H1 (cell line): ENCODE results near the gene DNMT3B. TPM values are rescaled to one million over a fixed set of nuclear protein-coding genes. Genes with fewer than 3 reads are reported as not detected.

Source experiments
- CTCF ChIA-PET: fragments of 300-600 bp; sonication (Branson Sonifier 250); formaldehyde crosslinking; loops from one replicate; lab custom pipeline; 2021; ENCODE audit not compliant: partially characterized antibody; lab: Charles Lee
- POLR2A ChIA-PET: fragments of 300-600 bp; sonication (Branson Sonifier 250); formaldehyde crosslinking; loops from one replicate; lab custom pipeline; 2021; ENCODE audit warnings: inconsistent platforms; ENCODE audit not compliant: partially characterized antibody; lab: Charles Lee
- DNase-seq, 2 experiments: peaks; one replicate each; pipeline versions ENCODE4 v3.0.0 to v3.0.0-alpha.2; 2010 to 2022; ENCODE audit warnings: low spot score in 2 of 2, low read depth in 1 of 2, mixed read lengths in 1 of 2
- FAIRE-seq: peaks from 2 replicates; lab custom pipeline; 2011; peaks lifted over from hg19 to GRCh38; lab: Jason Lieb, UNC
- H2AFZ ChIP-seq: 2 replicates; pipeline ENCODE4 v1.8.1; 2012; ENCODE audit warnings: low read length, inconsistent platforms
- H2AK5ac ChIP-seq: 2 replicates; pipeline ENCODE4 v1.6.1; 2013; ENCODE audit warnings: low read depth, low read length
- H2BK120ac ChIP-seq: replicated peaks from 2 replicates; pipeline ENCODE3; 2013; ENCODE audit warnings: low read depth, low read length, inconsistent platforms
- H2BK12ac ChIP-seq: 2 replicates; pipeline ENCODE4 v1.6.1; 2013; ENCODE audit warnings: low read depth, low read length
- H2BK15ac ChIP-seq: 2 replicates; pipeline ENCODE4 v1.6.1; 2013; ENCODE audit warnings: low read length
- H2BK20ac ChIP-seq: 2 replicates; pipeline ENCODE4 v1.6.1; 2013; ENCODE audit warnings: low read length
- H2BK5ac ChIP-seq: 2 replicates; pipeline ENCODE4 v1.6.1; 2013; ENCODE audit warnings: low read depth, low read length
- H3K14ac ChIP-seq: 2 replicates; pipeline ENCODE4 v1.6.1; 2013; ENCODE audit warnings: inconsistent platforms; ENCODE audit not compliant: insufficient read length
- H3K18ac ChIP-seq: 2 replicates; pipeline ENCODE4 v1.6.1; 2013; ENCODE audit warnings: low read length; ENCODE audit errors: extremely low read depth
- H3K23ac ChIP-seq: 2 replicates; pipeline ENCODE4 v1.6.1; 2013; ENCODE audit warnings: inconsistent platforms; ENCODE audit not compliant: insufficient read length
- H3K23me2 ChIP-seq: 2 replicates; pipeline ENCODE4 v1.6.1; 2013; ENCODE audit warnings: low read depth, low read length
- H3K27ac ChIP-seq: 2 replicates; pipeline ENCODE4 v1.6.1; 2011; ENCODE audit warnings: low read depth, low read length, inconsistent platforms
- H3K27me3 ChIP-seq, 4 experiments: replicated peaks in 1 of 4; 1 replicate in 1 of 4; 2 replicates in 3 of 4; pipeline versions ENCODE4 v1.6.1 to v1.8.1; 2011 to 2013; ENCODE audit warnings: low read length in 3 of 4, mild to moderate bottlenecking in 3 of 4, inconsistent platforms in 2 of 4, mixed read lengths in 2 of 4, moderate library complexity in 1 of 4; ENCODE audit not compliant: control insufficient read depth in 3 of 4, insufficient read depth in 3 of 4; ENCODE audit errors: extremely low read depth in 1 of 4
- H3K36me3 ChIP-seq, 4 experiments: 2 replicates each; pipeline versions ENCODE4 v1.6.1 to v1.8.1; 2011 to 2013; ENCODE audit warnings: mild to moderate bottlenecking in 4 of 4, low read length in 3 of 4, moderate library complexity in 2 of 4, control low read depth in 1 of 4, inconsistent platforms in 1 of 4; ENCODE audit not compliant: insufficient read depth in 4 of 4, control insufficient read depth in 2 of 4
- H3K4ac ChIP-seq: replicated peaks from 2 replicates; pipeline ENCODE3; 2013; ENCODE audit warnings: low read length, low read depth, mixed read lengths, inconsistent platforms; ENCODE audit not compliant: insufficient read length
- H3K4me1 ChIP-seq, 4 experiments: replicated peaks in 1 of 4; 1 replicate in 1 of 4; 2 replicates in 3 of 4; pipeline versions ENCODE4 v1.6.1 to v1.8.1; 2011 to 2013; ENCODE audit warnings: low read length in 3 of 4, inconsistent platforms in 2 of 4, mixed read lengths in 1 of 4; ENCODE audit not compliant: insufficient read depth in 4 of 4, control insufficient read depth in 3 of 4
- H3K4me2 ChIP-seq, 2 experiments: 2 replicates each; pipeline versions ENCODE4 v1.6.1 to v1.8.1; 2011 to 2013; ENCODE audit warnings: low read depth in 2 of 2, low read length in 2 of 2, control low read depth in 1 of 2, inconsistent platforms in 1 of 2, mild to moderate bottlenecking in 1 of 2; ENCODE audit not compliant: insufficient read depth in 1 of 2
- H3K4me3 ChIP-seq, 4 experiments: fragments of 200-600, 300-600 bp in 1 of 4; sonication (generic), shearing (Covaris generic), sonication (Bioruptor Twin) in 1 of 4; 2 replicates each; pipeline versions ENCODE4 v1.5.1 to v1.8.1; 2011 to 2016; ENCODE audit warnings: low read length in 4 of 4, low read depth in 3 of 4, control low read depth in 2 of 4, inconsistent platforms in 2 of 4, mild to moderate bottlenecking in 2 of 4, mixed read lengths in 1 of 4, moderate library complexity in 1 of 4; ENCODE audit not compliant: insufficient read depth in 2 of 4; ENCODE audit errors: extremely low read depth in 1 of 4
- H3K56ac ChIP-seq: replicated peaks from 2 replicates; pipeline ENCODE3; 2013; ENCODE audit warnings: low read depth, mild to moderate bottlenecking, mixed read lengths, low read length, inconsistent platforms; ENCODE audit not compliant: insufficient read length
- H3K79me1 ChIP-seq: 2 replicates; pipeline ENCODE4 v1.6.1; 2013; ENCODE audit warnings: low read depth, low read length, control low read depth
- H3K79me2 ChIP-seq, 2 experiments: 2 replicates each; pipeline versions ENCODE4 v1.6.1 to v1.8.1; 2012 to 2013; ENCODE audit warnings: low read length in 2 of 2, mild to moderate bottlenecking in 2 of 2, inconsistent platforms in 1 of 2; ENCODE audit not compliant: insufficient read depth in 2 of 2, control insufficient read depth in 1 of 2
- H3K9ac ChIP-seq, 4 experiments: replicated peaks in 1 of 4; 1 replicate in 1 of 4; 2 replicates in 3 of 4; pipeline versions ENCODE4 v1.6.1 to v1.8.1; 2011 to 2013; ENCODE audit warnings: low read depth in 3 of 4, low read length in 3 of 4, control low read depth in 2 of 4, mild to moderate bottlenecking in 2 of 4, moderate library complexity in 2 of 4, inconsistent platforms in 1 of 4; ENCODE audit errors: extremely low read depth in 1 of 4
- H3K9me3 ChIP-seq, 2 experiments: 2 replicates each; pipeline versions ENCODE4 v1.6.1 to v1.8.1; 2012 to 2013; ENCODE audit warnings: mild to moderate bottlenecking in 2 of 2, moderate library complexity in 2 of 2, control low read depth in 1 of 2, inconsistent platforms in 1 of 2, low read depth in 1 of 2, low read length in 1 of 2, mixed read lengths in 1 of 2; ENCODE audit not compliant: insufficient read depth in 2 of 2
- H4K20me1 ChIP-seq, 2 experiments: replicated peaks in 1 of 2; 2 replicates each; pipeline versions ENCODE3 to v1.8.1; 2011 to 2013; ENCODE audit warnings: inconsistent platforms in 2 of 2, low read length in 2 of 2, mild to moderate bottlenecking in 1 of 2; ENCODE audit not compliant: insufficient read depth in 2 of 2, control insufficient read depth in 1 of 2
- H4K5ac ChIP-seq: 2 replicates; pipeline ENCODE4 v1.6.1; 2013; ENCODE audit warnings: low read length, low read depth, mixed read lengths, inconsistent platforms; ENCODE audit not compliant: insufficient read length
- H4K8ac ChIP-seq: 2 replicates; pipeline ENCODE4 v1.8.0; 2013; ENCODE audit warnings: mild to moderate bottlenecking, moderate library complexity, low read length, inconsistent platforms; ENCODE audit not compliant: insufficient read depth; ENCODE audit errors: extremely low read depth
- H4K91ac ChIP-seq: replicated peaks from 2 replicates; pipeline ENCODE3; 2013; ENCODE audit warnings: low read length, mixed read lengths, inconsistent platforms; ENCODE audit not compliant: insufficient read length
- ATF3 ChIP-seq: IDR thresholded peaks from 2 replicates; pipeline ENCODE4 v1.6.1; 2011; ENCODE audit warnings: low read depth, mild to moderate bottlenecking, low read length; ENCODE audit not compliant: insufficient read depth
- EP300 ChIP-seq, 2 experiments: IDR thresholded peaks; 1 replicate in 1 of 2; 2 replicates in 1 of 2; pipeline ENCODE4 v1.6.1; 2011 to 2012; ENCODE audit warnings: low read depth in 2 of 2, low read length in 2 of 2, mild to moderate bottlenecking in 2 of 2, borderline replicate concordance in 1 of 2, inconsistent platforms in 1 of 2, moderate library complexity in 1 of 2
- GTF2F1 ChIP-seq: IDR thresholded peaks from 2 replicates; pipeline ENCODE4 v1.6.1; 2012; ENCODE audit warnings: low read depth, low read length, improper control_type of control experiment, borderline replicate concordance
- KDM4A ChIP-seq: IDR thresholded peaks from one replicate; pipeline ENCODE4 v1.7.1; 2012; ENCODE audit warnings: low read depth, mild to moderate bottlenecking, moderate library complexity, low read length, inconsistent platforms; ENCODE audit not compliant: severe bottlenecking
- KDM5A ChIP-seq: fragments of 200-600 bp; IDR thresholded peaks from 2 replicates; pipeline ENCODE4 v1.7.1; 2012; ENCODE audit warnings: mild to moderate bottlenecking, low read length, inconsistent platforms, mixed read lengths
- NRF1 ChIP-seq: IDR thresholded peaks from 2 replicates; pipeline ENCODE4 v1.6.1; 2011; ENCODE audit warnings: mild to moderate bottlenecking, low read depth, low read length, improper control_type of control experiment
- SP2 ChIP-seq: IDR thresholded peaks from 2 replicates; pipeline ENCODE4 v1.6.1; 2012; ENCODE audit warnings: mild to moderate bottlenecking, low read length, inconsistent platforms
- TCF12 ChIP-seq: IDR thresholded peaks from 2 replicates; pipeline ENCODE4 v1.6.1; 2011; ENCODE audit warnings: low read depth, mild to moderate bottlenecking, low read length
- WGBS, 2 experiments: shearing (Covaris generic) in 1 of 2; methylation state at CpG; one replicate each; pipeline versions ENCODE4 v1.1.6 to v1.1.7; 2013 to 2015; ENCODE audit warnings: low lambda C conversion rate in 2 of 2, mixed read lengths in 2 of 2, inconsistent platforms in 1 of 2, low coverage in 1 of 2, missing lambda C conversion rate in 1 of 2; ENCODE audit not compliant: insufficient replicate concordance in 2 of 2, insufficient coverage in 1 of 2, insufficient read length in 1 of 2; ENCODE audit errors: extremely low coverage in 1 of 2, missing lambda C conversion rate in 1 of 2; 5-methylcytosine and 5-hydroxymethylcytosine counted together
- polyA plus RNA-seq, 7 experiments: library from polyadenylated mRNA; depleted of rRNA in 3 of 7; stranded (reverse) in 5 of 7; unstranded in 2 of 7; fragments of >200 nt in 5 of 7; fragments of 200-250 nt in 2 of 7; gene quantifications; 1 replicate in 5 of 7; 2 replicates in 1 of 7; 4 replicates in 1 of 7; pipeline versions ENCODE4 v1.2.1 to v1.2.3, GENCODE V29; 2011 to 2013; ENCODE audit warnings: missing spikeins in 2 of 7, mixed read lengths in 2 of 7
- total RNA-seq: library from RNA; stranded (reverse); fragmentation: NEBNext Ultra II Directional; extraction: Animal tissue kit (Norgen Biotek cat#: 25700); gene quantifications from 2 replicates; pipeline ENCODE4 v1.2.1, GENCODE V29; 2021

The DNMT3B gene
- total and polyA plus RNA-seq, 2 of the 8 experiments (the other 6 are each of a cell fraction or from before 2014, with no cell fraction given) = 433 to 1,016 TPM

- no peak overlapping the region for H4K8ac ChIP-seq
- 0 out of 2 replicates have a peak overlapping the region, but pooled peaks have one; percentile 19 for H2BK15ac ChIP-seq
- H4K5ac ChIP-seq = no peak overlapping the region
- peak overlapping the region; percentile 81 for H2BK20ac ChIP-seq
- H3K4me1 ChIP-seq = peaks cover 19 to 31% (median 29%) of the 10 kb centered on the region in 4 experiments
- no peaks in the 10 kb centered on the region for H3K36me3 ChIP-seq
- H3K4me3 ChIP-seq = no peak overlapping the region
- peak overlapping the region; percentile 93; the same call in 1 of the 2 replicates for H2BK5ac ChIP-seq
- DNase-seq = no peak
- H4K20me1 ChIP-seq = no peaks in the 10 kb centered on the region
- H2BK120ac ChIP-seq = peak overlapping the region; percentile 16
- H3K79me2 ChIP-seq = peaks cover 0 to 5% of the 10 kb centered on the region in 2 experiments; a peak in 1 of 4 replicates
- no peak overlapping the region for H3K56ac ChIP-seq
- H4K91ac ChIP-seq = peak overlapping the region; percentile 27
- H3K79me1 ChIP-seq = no peaks in the 10 kb centered on the region
- H2AFZ ChIP-seq = no peak overlapping the region
- H3K4ac ChIP-seq = peak overlapping the region; percentile 23
- no peaks in the 10 kb centered on the region for H3K9me3 ChIP-seq
- H3K27ac ChIP-seq = no peak overlapping the region
- 84% methylated on average over 4 of the region's 4 CpGs; no CpG with 5 or more reads in 1 of the 2 experiments for WGBS, 2 experiments
- no peaks in the 10 kb centered on the region for H3K27me3 ChIP-seq
- H3K23ac ChIP-seq = no peak overlapping the region
- H3K23me2 ChIP-seq = peaks cover 1% of the 10 kb centered on the region; the same call in 1 of the 2 replicates
- no peak overlapping the region for H3K14ac ChIP-seq
- no peak for FAIRE-seq
- CTCF ChIA-PET = interaction anchor here (0.9 to 1.6 kb wide), 4 partner anchors 9 to 49 kb away, joined by 3 to 8 read pairs (median 4); no protein-coding TSS in a partner anchor
- peak overlapping the region; percentile 85; the same call in 1 of the 2 replicates for H2AK5ac ChIP-seq
- H3K18ac ChIP-seq = peak overlapping the region; percentile 85
- POLR2A ChIA-PET = interaction anchor here (1.2 to 4.8 kb wide), 3 partner anchors 10 to 66 kb away, joined by 3 to 50 read pairs (median 9); partner anchors contain the start of genes COMMD7, DNMT3B and MAPRE1
- H3K4me2 ChIP-seq = no peak overlapping the region
- peak overlapping the region; percentile 100 for H2BK12ac ChIP-seq
- no peak overlapping the region for H3K9ac ChIP-seq
- TF ChIP-seq NRF1 = no peak
- TF ChIP-seq ATF3 = no peak
- TF ChIP-seq SP2 = no peak
- no peak for TF ChIP-seq TCF12
- no peak for TF ChIP-seq KDM4A
- TF ChIP-seq GTF2F1 = no peak
- no peak for TF ChIP-seq EP300 (IDR thresholded peaks at IDR 0.05; ENCODE audit: borderline replicate concordance in 1 of 2, low read depth in 2 of 2, low read length in 2 of 2)
- TF ChIP-seq KDM5A = no peak
- TF ChIP-seq, all 59 proteins: peak for 0
Measured at GRCh38 chr20:32753731-32754130, 8.5 kb upstream of the DNMT3B start.
